ENCODE measurements around the gene RBBP8. TPM values are rescaled to one million over a fixed set of nuclear protein-coding genes. Genes with fewer than 3 reads are reported as not detected.
"Not testable (repeated sequence)": the region's sequence is repeated elsewhere in the genome, so short reads cannot be mapped to it uniquely, and the experiment has no call there.

RBBP8 gene
- total RNA-seq, 4 donors from 2014 or later, result 12.4 to 23.9 (median 15.4) TPM

- intact Hi-C loops (cut with DNase I), result no loop called here
- Histone ChIP-seq H3K36me3 (peaks cover 1 to 22% (median 7%) of the 10 kb centered on the region in 4 donors), H3K27me3 (no peaks in the 10 kb centered on the region), H3K27ac (replicated peaks in 1 of 4) (no peak overlapping the region), H3K4me1 (peaks cover 0 to 3% (median 0%) of the 10 kb centered on the region in 4 donors), H3K4me3 (no peak overlapping the region), H3K9me3 (no peaks in the 10 kb centered on the region)
- WGBS, result 90% methylated on average over 2 of the region's 2 CpGs
- DNase-seq (ENCODE audit: extremely low spot score), result no peak
- TF ChIP-seq EP300 (IDR thresholded peaks at IDR 0.05) (no peak), POLR2A (IDR thresholded peaks at IDR 0.05; ENCODE audit: low read depth) (no peak), CTCF (IDR thresholded peaks at IDR 0.05) (no peak)
These were observed 13.1 kb downstream of the RBBP8 start for GRCh38 chr18:22946217-22946616.

- intact Hi-C loops (cut with DNase I), result no loop called here
- Histone ChIP-seq H3K27ac (replicated peaks in 1 of 4) (no peak overlapping the region), H3K4me1 (peaks cover 0 to 3% (median 0%) of the 10 kb centered on the region in 4 donors), H3K9me3 (no peaks in the 10 kb centered on the region), H3K4me3 (no peak overlapping the region), H3K27me3 (no peaks in the 10 kb centered on the region), H3K36me3 (peaks cover 0 to 28% (median 9%) of the 10 kb centered on the region in 4 donors)
- DNase-seq (ENCODE audit: extremely low spot score), result no peak
- TF ChIP-seq CTCF (IDR thresholded peaks at IDR 0.05) (no peak), POLR2AphosphoS5 (IDR thresholded peaks at IDR 0.05) (no peak), POLR2A (IDR thresholded peaks at IDR 0.05; ENCODE audit: low read depth) (no peak), EP300 (IDR thresholded peaks at IDR 0.05) (no peak)
- 72% methylated on average over 2 of the region's 2 CpGs for WGBS
These were observed 13.7 kb downstream of the RBBP8 start for GRCh38 chr18:22946846-22947245.

- Histone ChIP-seq H3K4me3 (no peak overlapping the region), H3K4me1 (no peaks in the 10 kb centered on the region), H3K27ac (replicated peaks in 1 of 4) (no peak overlapping the region), H3K36me3 (peaks cover 7 to 54% (median 12%) of the 10 kb centered on the region in 4 donors), H3K27me3 (no peaks in the 10 kb centered on the region), H3K9me3 (no peaks in the 10 kb centered on the region)
- intact Hi-C loops (cut with DNase I), result no loop called here
- no peak for DNase-seq (ENCODE audit: extremely low spot score)
- WGBS, result 93% methylated on average over 1 of the region's 1 CpG
- TF ChIP-seq EP300 (IDR thresholded peaks at IDR 0.05) (no peak), POLR2A (IDR thresholded peaks at IDR 0.05; ENCODE audit: low read depth) (no peak), CTCF (IDR thresholded peaks at IDR 0.05) (no peak), POLR2AphosphoS5 (IDR thresholded peaks at IDR 0.05) (no peak)
These were observed 18.7 kb downstream of the RBBP8 start for GRCh38 chr18:22951823-22952222.

- Histone ChIP-seq H3K4me1 (no peaks in the 10 kb centered on the region), H3K36me3 (peaks cover 7 to 54% (median 12%) of the 10 kb centered on the region in 4 donors), H3K27me3 (no peaks in the 10 kb centered on the region), H3K27ac (replicated peaks in 1 of 4) (no peak overlapping the region), H3K9me3 (no peaks in the 10 kb centered on the region), H3K4me3 (no peak overlapping the region)
- intact Hi-C loops (cut with DNase I), result no loop called here
- no peak for DNase-seq (ENCODE audit: extremely low spot score)
- TF ChIP-seq CTCF (IDR thresholded peaks at IDR 0.05) (no peak), POLR2AphosphoS5 (IDR thresholded peaks at IDR 0.05) (no peak), EP300 (IDR thresholded peaks at IDR 0.05) (no peak), POLR2A (IDR thresholded peaks at IDR 0.05; ENCODE audit: low read depth) (no peak)
- WGBS, result 84% methylated on average over 3 of the region's 3 CpGs
These were observed 19.4 kb downstream of the RBBP8 start for GRCh38 chr18:22952525-22952924.

GRCh38 chr18:22953982-22954381, 20.9 kb downstream of the RBBP8 start:
- H3K4me1 ChIP-seq; H3K27ac ChIP-seq (replicated peaks in 1 of 4); intact Hi-C loops (cut with DNase I); H3K27me3 ChIP-seq; H3K9me3 ChIP-seq; H3K4me3 ChIP-seq; DNase-seq (ENCODE audit: extremely low spot score): not testable (repeated sequence)
- 96% methylated on average over 4 of the region's 4 CpGs for WGBS
- H3K36me3 ChIP-seq, result peaks cover 7 to 54% (median 12%) of the 10 kb centered on the region in 4 donors

Measured in esophagus muscularis mucosa (tissue), 4 donors.